CD4-positive, CD25-positive, alpha-beta regulatory T cell (primary cell): Measurements from ENCODE around the gene NAA16. TPM values are rescaled to one million over a fixed set of nuclear protein-coding genes. Genes with fewer than 3 reads are reported as not detected.

Experiments
- ATAC-seq, 2 donors: fragments of 150-1000 bp; cut with Tn5 transposase; one replicate each; pipeline ENCODE4 v1.10.0; 2021; ENCODE audit warnings: low read depth in 2 of 2, moderate number of reproducible peaks in 2 of 2, moderate library complexity in 1 of 2
- DNase-seq, 3 donors: peaks; one replicate each; pipeline versions ENCODE4 v3.0.0 to v3.0.0-alpha.2; 2012 to 2022; ENCODE audit warnings: mixed read lengths in 1 of 3
- H3K27ac ChIP-seq: one replicate; pipeline ENCODE4 v1.7.0; 2013; ENCODE audit warnings: mild to moderate bottlenecking, low read length; ENCODE audit not compliant: insufficient read depth, poor library complexity, severe bottlenecking
- H3K27me3 ChIP-seq: one replicate; pipeline ENCODE4 v1.7.0; 2013; ENCODE audit warnings: low read length; ENCODE audit not compliant: control insufficient read depth, insufficient read depth
- H3K36me3 ChIP-seq: one replicate; pipeline ENCODE4 v1.7.0; 2013; ENCODE audit warnings: mild to moderate bottlenecking, low read length, moderate library complexity; ENCODE audit not compliant: control insufficient read depth, insufficient read depth
- H3K4me1 ChIP-seq: 2 replicates; pipeline ENCODE4 v1.7.0; 2013; ENCODE audit warnings: mild to moderate bottlenecking, low read length; ENCODE audit not compliant: insufficient read depth, control insufficient read depth, poor library complexity, severe bottlenecking
- H3K4me3 ChIP-seq: one replicate; pipeline ENCODE4 v1.7.0; 2013; ENCODE audit warnings: low read depth, mild to moderate bottlenecking, low read length, moderate library complexity
- H3K9me3 ChIP-seq, 2 experiments: 1 replicate in 1 of 2; 2 replicates in 1 of 2; pipeline ENCODE4 v1.7.0; 2013; ENCODE audit warnings: low read length in 2 of 2, mild to moderate bottlenecking in 1 of 2, moderate library complexity in 1 of 2; ENCODE audit not compliant: control insufficient read depth in 2 of 2
- H3K27ac Mint-ChIP-seq, 3 donors: one replicate each; pipeline ENCODE4 v1.8.0; 2020 to 2022; ENCODE audit warnings: mild to moderate bottlenecking in 3 of 3, mixed read lengths in 3 of 3, moderate library complexity in 2 of 3
- H3K27me3 Mint-ChIP-seq: one replicate; pipeline ENCODE4 v1.8.0; 2022; ENCODE audit warnings: mild to moderate bottlenecking, mixed read lengths
- H3K36me3 Mint-ChIP-seq: one replicate; pipeline ENCODE4 v1.8.0; 2020; ENCODE audit warnings: mixed read lengths
- H3K4me1 Mint-ChIP-seq, 4 donors: one replicate each; pipeline ENCODE4 v1.8.0; 2020 to 2022; ENCODE audit warnings: mixed read lengths in 4 of 4, mild to moderate bottlenecking in 1 of 4
- H3K4me3 Mint-ChIP-seq, 4 donors: one replicate each; pipeline ENCODE4 v1.8.0; 2020 to 2022; ENCODE audit warnings: mild to moderate bottlenecking in 4 of 4, mixed read lengths in 4 of 4, moderate library complexity in 3 of 4
- H3K9me3 Mint-ChIP-seq, 7 donors: one replicate each; pipeline ENCODE4 v1.8.0; 2020 to 2022; ENCODE audit warnings: mixed read lengths in 7 of 7, mild to moderate bottlenecking in 3 of 7, moderate library complexity in 2 of 7
- polyA plus RNA-seq, 4 donors: library from polyadenylated mRNA; unstranded; fragments of 300-500 nt; fragmentation: Illumina TruSeq; gene quantifications; one replicate each; pipeline ENCODE4 v1.2.3, GENCODE V29; 2021
- total RNA-seq: library from RNA; stranded (reverse); gene quantifications from one replicate; pipeline ENCODE4 v1.2.3, GENCODE V29; 2022

The NAA16 gene
- total and polyA plus RNA-seq, 5 donors from 2014 or later: 9.4 to 65.8 (median 15.3) TPM

DNA sequence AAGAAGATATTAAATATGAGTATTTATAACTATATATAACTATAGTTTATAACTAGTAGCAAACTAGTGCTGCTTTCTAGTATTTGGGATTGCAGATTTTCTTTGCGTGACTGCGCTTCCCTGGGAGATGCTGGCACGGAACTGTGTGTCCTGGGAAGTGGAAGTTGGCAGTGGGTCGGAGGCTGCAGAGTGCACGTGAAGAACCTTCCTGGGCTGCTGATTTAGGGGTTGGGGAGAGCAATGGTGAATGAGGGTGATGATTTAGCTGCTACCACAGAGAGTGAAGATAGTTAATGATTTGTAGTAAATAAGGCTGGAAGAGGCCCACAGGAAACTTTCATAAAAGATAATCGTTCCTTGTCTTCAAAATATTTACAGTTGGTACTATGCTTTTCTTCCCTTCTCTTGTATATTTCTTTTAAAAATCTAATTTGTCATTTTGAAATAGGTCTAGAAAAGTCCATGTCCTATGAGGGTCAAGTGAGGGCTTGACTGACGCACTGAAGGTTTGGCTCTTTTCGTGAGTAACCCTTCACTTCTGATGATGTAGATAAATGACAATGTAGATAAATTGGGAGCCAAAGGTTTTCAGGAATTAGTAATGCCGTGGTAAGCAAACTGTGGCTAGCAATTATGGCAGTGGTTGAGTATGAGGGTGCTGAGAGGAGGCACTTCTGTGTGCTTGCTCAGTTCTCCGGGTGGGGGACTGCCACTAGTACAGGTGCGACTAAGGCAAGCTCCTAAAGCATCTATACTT, 3.0 kb upstream of the NAA16 start:
- peaks cover 10 to 29% (median 11%) of the 10 kb centered on the region in 4 donors for H3K4me1 Mint-ChIP-seq
- Histone ChIP-seq H3K27me3 (no peaks in the 10 kb centered on the region), H3K27ac (no peak overlapping the region), H3K4me3 (no peak overlapping the region), H3K4me1 (peaks cover 11% of the 10 kb centered on the region), H3K9me3 (no peaks in the 10 kb centered on the region), H3K36me3 (no peaks in the 10 kb centered on the region)
- ATAC-seq (no peak), DNase-seq (no peak)
- no peaks in the 10 kb centered on the region for H3K27me3 Mint-ChIP-seq
- H3K9me3 Mint-ChIP-seq: peaks cover 0 to 2% (median 0%) of the 10 kb centered on the region in 7 donors
- H3K4me3 Mint-ChIP-seq: peak overlapping the region in 1 of 4 donors; percentile 67
- H3K27ac Mint-ChIP-seq: no peak overlapping the region
- no peaks in the 10 kb centered on the region for H3K36me3 Mint-ChIP-seq

DNA sequence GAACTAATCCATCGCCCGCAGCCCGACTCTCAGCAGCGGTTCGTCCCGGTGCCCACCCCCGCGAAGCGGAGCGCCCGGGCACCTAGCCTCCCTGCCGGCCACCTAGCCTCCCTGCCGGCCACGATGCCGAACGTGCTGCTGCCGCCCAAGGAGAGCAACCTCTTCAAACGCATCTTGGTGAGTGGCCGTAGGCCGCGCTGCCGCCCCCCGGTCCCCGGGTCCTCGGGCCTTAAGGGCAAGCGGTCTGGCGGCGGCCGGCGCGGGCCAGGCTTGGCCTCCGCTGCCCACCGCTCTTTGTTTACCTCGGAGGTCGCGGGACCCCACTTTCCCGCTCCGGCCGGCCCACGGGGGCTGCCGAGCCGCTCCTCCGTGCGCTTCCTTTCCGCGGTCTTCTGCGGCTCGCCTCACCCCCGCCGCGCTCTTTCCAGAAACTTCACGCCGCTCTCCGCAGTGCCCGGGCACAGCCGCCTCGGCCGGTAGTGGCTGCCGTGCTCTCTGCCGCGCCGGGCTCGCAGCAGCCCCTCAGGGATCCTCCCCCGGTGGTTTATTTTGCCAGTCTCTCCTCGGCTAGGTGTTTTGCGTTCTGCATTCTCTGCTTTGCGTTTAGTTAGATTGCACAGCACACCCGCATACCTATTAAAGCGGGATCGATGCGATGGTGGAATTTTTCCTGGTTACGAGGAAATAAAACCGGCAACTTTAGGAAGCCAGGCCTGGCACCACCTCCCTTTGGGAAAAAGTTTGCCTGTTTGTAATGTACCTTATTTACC, 524 bp downstream of the NAA16 start:
- Mint-ChIP-seq H3K4me1 (peaks cover 26 to 62% (median 37%) of the 10 kb centered on the region in 4 donors), H3K27me3 (no peaks in the 10 kb centered on the region), H3K9me3 (peaks cover 0 to 2% (median 0%) of the 10 kb centered on the region in 7 donors), H3K4me3 (peak overlapping the region; percentile 96 to 100 (median 98)), H3K36me3 (no peaks in the 10 kb centered on the region), H3K27ac (peak overlapping the region; percentile 95 to 97 (median 96))
- Histone ChIP-seq H3K27ac (peak overlapping the region; percentile 78), H3K9me3 (no peaks in the 10 kb centered on the region), H3K4me3 (peak overlapping the region; percentile 98), H3K27me3 (no peaks in the 10 kb centered on the region), H3K36me3 (no peaks in the 10 kb centered on the region), H3K4me1 (peaks cover 43% of the 10 kb centered on the region)
- DNase-seq: peak; percentile 44 to 66 (median 64)
- peak; percentile 47 to 57 for ATAC-seq

DNA sequence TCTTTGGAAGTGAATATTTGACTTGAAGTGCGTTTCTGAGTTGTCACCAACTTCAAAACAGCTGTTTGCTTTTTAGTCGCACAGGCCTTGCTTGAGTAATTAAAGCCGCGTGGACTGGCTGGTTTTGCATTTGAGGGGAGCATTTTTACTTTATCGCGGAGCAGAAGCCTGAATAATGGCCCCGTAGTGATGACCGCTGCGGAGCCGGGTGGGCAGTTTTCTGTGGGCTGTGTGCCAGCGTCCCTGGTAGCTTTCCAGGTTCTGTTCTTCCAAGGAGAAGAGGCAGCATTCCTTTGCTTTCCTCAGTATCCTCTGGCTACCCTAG, 1.1 kb downstream of the NAA16 start:
- H3K4me1 Mint-ChIP-seq: peaks cover 30 to 62% (median 40%) of the 10 kb centered on the region in 4 donors
- no peaks in the 10 kb centered on the region for H3K9me3 ChIP-seq
- H3K36me3 ChIP-seq: no peaks in the 10 kb centered on the region
- H3K27ac ChIP-seq: peak overlapping the region; percentile 78
- no peaks in the 10 kb centered on the region for H3K27me3 ChIP-seq
- peaks cover 0 to 2% (median 0%) of the 10 kb centered on the region in 7 donors for H3K9me3 Mint-ChIP-seq
- DNase-seq: peak in 1 of 3 donors; percentile 56
- peaks cover 4% of the 10 kb centered on the region for H3K36me3 Mint-ChIP-seq
- H3K27ac Mint-ChIP-seq: peak overlapping the region in 2 of 3 donors; percentile 95 to 96
- no peaks in the 10 kb centered on the region for H3K27me3 Mint-ChIP-seq
- peak overlapping the region; percentile 98 for H3K4me3 ChIP-seq
- no peak for ATAC-seq
- H3K4me3 Mint-ChIP-seq: peak overlapping the region; percentile 96 to 100 (median 98)
- peaks cover 46% of the 10 kb centered on the region for H3K4me1 ChIP-seq

DNA sequence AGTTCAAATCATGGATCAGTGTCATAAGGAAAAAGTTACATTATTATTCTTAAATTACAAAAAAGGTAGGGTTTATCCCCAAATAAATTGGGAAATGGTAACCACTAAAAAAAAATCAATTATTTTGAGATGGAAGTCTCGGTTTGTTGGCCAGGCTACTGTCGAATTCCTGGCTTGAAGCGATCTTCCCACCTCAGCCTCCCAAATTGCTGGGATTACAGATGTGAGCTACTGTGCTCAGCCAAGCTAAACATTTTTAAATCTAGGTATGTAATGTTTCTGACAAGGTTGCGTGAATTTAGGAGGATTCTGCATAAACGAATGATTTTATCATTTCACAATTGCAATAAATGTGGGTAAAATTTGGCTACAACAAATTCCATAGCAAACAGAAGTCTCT, 2.0 kb downstream of the NAA16 start:
- H3K27me3 Mint-ChIP-seq: no peaks in the 10 kb centered on the region
- DNase-seq: no peak
- H3K4me3 ChIP-seq: peak overlapping the region; percentile 98
- no peak overlapping the region for H3K27ac Mint-ChIP-seq
- H3K36me3 ChIP-seq: no peaks in the 10 kb centered on the region
- H3K9me3 Mint-ChIP-seq: no peaks in the 10 kb centered on the region
- ATAC-seq: no peak
- H3K9me3 ChIP-seq: no peaks in the 10 kb centered on the region
- H3K27ac ChIP-seq: no peak overlapping the region
- peaks cover 11% of the 10 kb centered on the region for H3K36me3 Mint-ChIP-seq
- H3K4me3 Mint-ChIP-seq: peak overlapping the region; percentile 79 to 100 (median 92)
- no peaks in the 10 kb centered on the region for H3K27me3 ChIP-seq
- peaks cover 35 to 71% (median 44%) of the 10 kb centered on the region in 4 donors for H3K4me1 Mint-ChIP-seq
- H3K4me1 ChIP-seq: peaks cover 46% of the 10 kb centered on the region

DNA sequence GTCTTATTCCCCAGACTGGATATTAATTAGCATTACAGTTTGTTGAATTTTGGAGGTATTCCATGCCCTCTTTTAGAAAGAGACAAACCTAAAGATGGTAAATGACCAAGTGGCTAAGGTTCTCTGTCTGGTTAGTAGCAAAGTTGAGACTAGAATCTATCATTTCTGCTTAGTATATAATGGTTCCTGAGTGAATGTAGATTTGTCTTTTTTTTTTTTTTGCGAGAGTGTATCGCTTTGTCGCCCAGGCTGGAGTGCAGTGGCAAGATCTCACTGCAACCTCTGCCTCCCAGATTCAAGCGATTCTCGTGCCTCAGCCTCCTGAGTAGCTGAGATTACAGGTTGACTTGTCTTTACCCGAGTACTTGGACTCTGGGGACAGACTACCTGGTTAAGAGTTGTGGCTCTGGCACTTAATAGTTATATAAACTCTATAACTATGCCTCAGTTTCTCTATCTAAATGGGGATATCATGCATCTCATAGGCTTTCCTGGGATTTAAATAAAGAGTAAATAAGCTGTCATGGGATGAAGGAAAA, 2.7 kb downstream of the NAA16 start:
- H3K27me3 Mint-ChIP-seq: no peaks in the 10 kb centered on the region
- H3K4me1 Mint-ChIP-seq: peaks cover 35 to 77% (median 47%) of the 10 kb centered on the region in 4 donors
- Histone ChIP-seq H3K27me3 (no peaks in the 10 kb centered on the region), H3K36me3 (no peaks in the 10 kb centered on the region), H3K4me3 (peak overlapping the region; percentile 98), H3K4me1 (peaks cover 46% of the 10 kb centered on the region), H3K9me3 (no peaks in the 10 kb centered on the region), H3K27ac (no peak overlapping the region)
- DNase-seq: no peak
- ATAC-seq: no peak
- peak overlapping the region; percentile 79 to 96 (median 84) for H3K4me3 Mint-ChIP-seq
- peaks cover 11% of the 10 kb centered on the region for H3K36me3 Mint-ChIP-seq
- H3K9me3 Mint-ChIP-seq: no peaks in the 10 kb centered on the region
- peak overlapping the region; percentile 25 to 60 (median 47) for H3K27ac Mint-ChIP-seq

DNA sequence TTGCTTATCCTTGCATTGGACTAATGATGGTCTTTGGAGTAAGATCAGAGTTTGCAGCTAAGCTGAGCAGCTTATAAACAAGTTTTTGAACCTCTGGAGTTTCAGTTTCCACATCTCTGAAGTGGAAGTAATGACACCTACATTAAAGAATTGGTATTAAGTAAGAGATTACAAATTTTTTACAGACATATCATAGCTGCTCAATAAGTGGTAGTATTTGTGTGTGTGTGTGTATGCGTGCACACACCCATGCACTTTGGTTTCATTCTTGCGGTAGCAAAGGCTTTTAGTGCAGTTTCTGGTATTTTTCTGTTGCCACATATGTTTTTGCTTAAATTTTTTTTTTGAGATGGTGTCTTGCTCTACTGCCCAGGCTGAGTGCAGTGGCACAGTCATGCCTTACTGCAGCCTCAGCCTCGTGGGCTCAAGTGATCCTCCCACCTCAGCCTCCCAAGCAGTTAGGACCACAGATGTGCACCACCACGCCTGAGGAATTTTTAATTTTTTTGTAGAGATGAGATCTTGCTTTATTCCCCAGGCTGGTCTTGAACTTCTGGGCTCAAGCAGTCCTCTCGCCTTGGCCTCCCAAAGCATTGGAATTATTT, 4.5 kb downstream of the NAA16 start:
- peak overlapping the region; percentile 98 for H3K4me3 ChIP-seq
- H3K27me3 Mint-ChIP-seq: no peaks in the 10 kb centered on the region

DNA sequence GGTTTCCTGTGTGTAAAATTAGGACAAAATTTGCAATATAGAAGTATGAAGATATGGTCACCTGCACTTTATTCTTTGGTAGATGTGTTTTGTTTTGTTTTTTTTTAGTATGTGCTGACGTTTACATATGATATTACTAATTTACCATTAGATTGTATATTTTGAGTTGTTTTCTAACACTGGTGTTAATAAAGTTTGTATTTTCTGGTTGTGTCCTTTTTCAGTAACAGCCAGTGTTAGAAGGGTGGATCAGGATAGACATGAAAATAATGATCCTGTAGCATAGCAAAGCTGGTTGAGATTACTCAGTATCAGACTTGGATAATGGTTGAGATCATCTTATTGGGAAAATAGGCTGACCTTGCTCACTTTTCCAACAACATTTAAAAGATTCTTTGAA, 6.2 kb downstream of the NAA16 start:
- Mint-ChIP-seq H3K36me3 (peaks cover 21% of the 10 kb centered on the region), H3K4me3 (peak overlapping the region in 2 of 4 donors; percentile 21 to 23), H3K9me3 (no peaks in the 10 kb centered on the region), H3K27ac (peak overlapping the region; percentile 59 to 77 (median 75)), H3K4me1 (peaks cover 40 to 78% (median 56%) of the 10 kb centered on the region in 4 donors), H3K27me3 (no peaks in the 10 kb centered on the region)
- no peak for ATAC-seq
- Histone ChIP-seq H3K27me3 (no peaks in the 10 kb centered on the region), H3K27ac (no peak overlapping the region), H3K4me1 (peaks cover 43% of the 10 kb centered on the region), H3K4me3 (no peak overlapping the region), H3K36me3 (peaks cover 17% of the 10 kb centered on the region), H3K9me3 (no peaks in the 10 kb centered on the region)
- DNase-seq: no peak

More for the DNA sequence above, 4.5 kb downstream of the NAA16 start:
- H3K36me3 ChIP-seq: peaks cover 5% of the 10 kb centered on the region
- no peaks in the 10 kb centered on the region for H3K9me3 ChIP-seq
- H3K9me3 Mint-ChIP-seq: no peaks in the 10 kb centered on the region
- peaks cover 46% of the 10 kb centered on the region for H3K4me1 ChIP-seq
- ATAC-seq (no peak), DNase-seq (peak in 1 of 3 donors; percentile 63)
- no peaks in the 10 kb centered on the region for H3K27me3 ChIP-seq
- peak overlapping the region; percentile 28 for H3K27ac ChIP-seq
- H3K27ac Mint-ChIP-seq: peak overlapping the region; percentile 0 to 33 (median 33)
- H3K4me3 Mint-ChIP-seq: peak overlapping the region; percentile 11 to 96 (median 76)
- H3K36me3 Mint-ChIP-seq: peaks cover 13% of the 10 kb centered on the region
- peaks cover 37 to 78% (median 56%) of the 10 kb centered on the region in 4 donors for H3K4me1 Mint-ChIP-seq
